BLaER1 treated with 17β-estradiol and CSF1 and Interleukin-3, amounts not matched to agents 10 nM and 100 nM (cell line): ENCODE results near the gene GRIK5.

Experiments used
- H3K27ac ChIP-seq, 11 experiments: shearing (Covaris generic); formaldehyde crosslinking; 2 replicates each; pipeline ENCODE4 v1.8.1; 2022
- H3K27me3 ChIP-seq, 11 experiments: shearing (Covaris generic); formaldehyde crosslinking; 2 replicates each; pipeline ENCODE4 v1.8.1; 2022
- H3K36me3 ChIP-seq, 11 experiments: shearing (Covaris generic); formaldehyde crosslinking; 2 replicates each; pipeline ENCODE4 v1.8.1; 2022
- H3K4me1 ChIP-seq, 10 experiments: shearing (Covaris generic); formaldehyde crosslinking; 2 replicates each; pipeline ENCODE4 v1.8.1; 2022
- H3K4me2 ChIP-seq, 11 experiments: shearing (Covaris generic); formaldehyde crosslinking; 2 replicates each; pipeline ENCODE4 v1.8.1; 2022
- H3K4me3 ChIP-seq, 10 experiments: shearing (Covaris generic); formaldehyde crosslinking; 2 replicates each; pipeline ENCODE4 v1.8.1; 2022
- H3K9ac ChIP-seq, 11 experiments: shearing (Covaris generic); formaldehyde crosslinking; 2 replicates each; pipeline ENCODE4 v1.8.1; 2022
- H3K9me3 ChIP-seq, 11 experiments: shearing (Covaris generic); formaldehyde crosslinking; replicated peaks in 1 of 11; 2 replicates each; pipeline ENCODE4 v1.8.1; 2022
- H4K20me1 ChIP-seq, 11 experiments: shearing (Covaris generic); formaldehyde crosslinking; 2 replicates each; pipeline ENCODE4 v1.8.1; 2022
- Cebpa-rat ChIP-seq, 11 experiments: shearing (Covaris generic); IDR thresholded peaks; 2 replicates each; pipeline ENCODE4 v1.8.1; 2022

The GRIK5 gene

GRCh38 chr19:42069619-42070351 lies at the start of gene GRIK5:
GRIK5 (minus strand) TSS chr19:42070206; CDS start chr19:42065770, 4,436 bp downstream.
- H3K27me3 ChIP-seq: no peaks in the 10 kb centered on the region

GRCh38 chr19:42117076-42117475 lies 47.1 kb upstream of the GRIK5 start:
- Histone ChIP-seq H3K36me3 (peaks cover 0 to 89% (median 12%) of the 10 kb centered on the region in 11 experiments; a peak in 14 of 22 replicates), H3K4me3 (no peak overlapping the region), H4K20me1 (peaks cover 0 to 54% (median 0%) of the 10 kb centered on the region in 11 experiments; a peak in 7 of 22 replicates), H3K9ac (peak overlapping the region in 1 of 11 experiments; percentile 10; a peak in 1 of 22 replicates), H3K9me3 (no peaks in the 10 kb centered on the region), H3K27me3 (no peaks in the 10 kb centered on the region), H3K4me1 (peaks cover 80 to 100% (median 96%) of the 10 kb centered on the region in 10 experiments), H3K27ac (no peak overlapping the region; a peak in 1 of 22 replicates), H3K4me2 (peak overlapping the region in 5 of 11 experiments; percentile 77 to 96 (median 87); a peak in 6 of 22 replicates)
- TF ChIP-seq Cebpa-rat (IDR thresholded peaks at IDR 0.05): no peak

More at GRCh38 chr19:42069619-42070351, at the start of gene GRIK5:
- Histone ChIP-seq H3K4me2 (peak within 1 kb of the TSS; percentile 86 to 98 (median 94)), H3K4me3 (peak within 1 kb of the TSS; percentile 61 to 78 (median 68)), H3K9ac (peak within 1 kb of the TSS; percentile 77 to 88 (median 82)), H3K4me1 (peaks cover 47 to 70% (median 64%) of the 10 kb centered on the region in 10 experiments), H4K20me1 (peaks cover 6 to 37% (median 21%) of the 10 kb centered on the region in 11 experiments; a peak in 15 of 22 replicates), H3K27ac (peak within 1 kb of the TSS; percentile 63 to 85 (median 77)), H3K9me3 (no peaks in the 10 kb centered on the region), H3K36me3 (peaks cover 9 to 12% (median 11%) of the 10 kb centered on the region in 11 experiments; a peak in 20 of 22 replicates)
- no peak for TF ChIP-seq Cebpa-rat (IDR thresholded peaks at IDR 0.05)

- Histone ChIP-seq H3K4me2 (peak overlapping the region; percentile 77 to 99 (median 88); a peak in 18 of 22 replicates), H3K27ac (no peak overlapping the region; a peak in 1 of 22 replicates), H3K36me3 (peaks cover 0 to 95% (median 12%) of the 10 kb centered on the region in 11 experiments; a peak in 14 of 22 replicates), H3K27me3 (no peaks in the 10 kb centered on the region), H3K9ac (peak overlapping the region in 1 of 11 experiments; percentile 10; a peak in 1 of 22 replicates), H3K4me3 (no peak overlapping the region), H3K4me1 (peaks cover 80 to 100% (median 99%) of the 10 kb centered on the region in 10 experiments), H3K9me3 (no peaks in the 10 kb centered on the region), H4K20me1 (peaks cover 0 to 59% (median 0%) of the 10 kb centered on the region in 11 experiments; a peak in 7 of 22 replicates)
- no peak for TF ChIP-seq Cebpa-rat (IDR thresholded peaks at IDR 0.05)
These were observed 46.5 kb upstream of the GRIK5 start for GRCh38 chr19:42116308-42117075.

- peaks cover 74 to 100% (median 94%) of the 10 kb centered on the region in 10 experiments for H3K4me1 ChIP-seq
- H3K9me3 ChIP-seq: no peaks in the 10 kb centered on the region
- no peak overlapping the region for H3K9ac ChIP-seq
- no peak overlapping the region for H3K27ac ChIP-seq
- H3K4me3 ChIP-seq: no peak overlapping the region
- peaks cover 0 to 67% (median 0%) of the 10 kb centered on the region in 11 experiments; a peak in 7 of 22 replicates for H4K20me1 ChIP-seq
- H3K27me3 ChIP-seq: no peaks in the 10 kb centered on the region
- TF ChIP-seq Cebpa-rat (IDR thresholded peaks at IDR 0.05): no peak
- peaks cover 0 to 100% (median 12%) of the 10 kb centered on the region in 11 experiments; a peak in 14 of 22 replicates for H3K36me3 ChIP-seq
- peak overlapping the region; percentile 77 to 99 (median 88) for H3K4me2 ChIP-seq
These were observed 45.7 kb upstream of the GRIK5 start for GRCh38 chr19:42115705-42116104.

- Histone ChIP-seq H3K27me3 (no peaks in the 10 kb centered on the region), H3K4me2 (peak overlapping the region; percentile 77 to 99 (median 88)), H3K4me1 (peaks cover 70 to 100% (median 90%) of the 10 kb centered on the region in 10 experiments), H3K9ac (no peak overlapping the region), H3K4me3 (no peak overlapping the region), H3K36me3 (peaks cover 0 to 100% (median 12%) of the 10 kb centered on the region in 11 experiments; a peak in 14 of 22 replicates), H3K9me3 (no peaks in the 10 kb centered on the region), H4K20me1 (peaks cover 0 to 72% (median 0%) of the 10 kb centered on the region in 11 experiments; a peak in 7 of 22 replicates), H3K27ac (no peak overlapping the region)
- TF ChIP-seq Cebpa-rat (IDR thresholded peaks at IDR 0.05): no peak
These were observed 45.2 kb upstream of the GRIK5 start for GRCh38 chr19:42115219-42115618.

GRCh38 chr19:42114412-42114811 lies 44.4 kb upstream of the GRIK5 start:
- Histone ChIP-seq H3K9me3 (no peaks in the 10 kb centered on the region), H3K27ac (peak overlapping the region in 8 of 11 experiments; percentile 0 to 65 (median 40); a peak in 13 of 22 replicates), H3K4me3 (peak overlapping the region in 6 of 10 experiments; percentile 1 to 48 (median 25); a peak in 8 of 20 replicates), H3K4me2 (peak overlapping the region; percentile 77 to 99 (median 88)), H3K9ac (peak overlapping the region in 7 of 11 experiments; percentile 27 to 56 (median 46); a peak in 9 of 22 replicates), H3K27me3 (no peaks in the 10 kb centered on the region), H3K36me3 (peaks cover 0 to 100% (median 12%) of the 10 kb centered on the region in 11 experiments; a peak in 14 of 22 replicates), H3K4me1 (peaks cover 63 to 100% (median 86%) of the 10 kb centered on the region in 10 experiments), H4K20me1 (peaks cover 0 to 80% (median 0%) of the 10 kb centered on the region in 11 experiments; a peak in 7 of 22 replicates)
- no peak for TF ChIP-seq Cebpa-rat (IDR thresholded peaks at IDR 0.05)

- Histone ChIP-seq H3K9me3 (no peaks in the 10 kb centered on the region), H3K4me3 (peak overlapping the region in 6 of 10 experiments; percentile 1 to 48 (median 25); a peak in 8 of 20 replicates), H3K27ac (peak overlapping the region in 8 of 11 experiments; percentile 6 to 65 (median 41); a peak in 15 of 22 replicates), H3K9ac (peak overlapping the region in 8 of 11 experiments; percentile 22 to 56 (median 46); a peak in 15 of 22 replicates), H3K27me3 (no peaks in the 10 kb centered on the region), H3K4me1 (peaks cover 69 to 100% (median 86%) of the 10 kb centered on the region in 10 experiments), H4K20me1 (peaks cover 0 to 86% (median 0%) of the 10 kb centered on the region in 11 experiments; a peak in 7 of 22 replicates), H3K4me2 (peak overlapping the region; percentile 77 to 99 (median 88)), H3K36me3 (peaks cover 0 to 98% (median 12%) of the 10 kb centered on the region in 11 experiments; a peak in 14 of 22 replicates)
- no peak for TF ChIP-seq Cebpa-rat (IDR thresholded peaks at IDR 0.05)
These were observed 43.8 kb upstream of the GRIK5 start for GRCh38 chr19:42113641-42114348.
